Esophagus squamous epithelium (tissue), 4 donors: ENCODE measurements around the gene DCC.

Source experiments
- POLR2A ChIP-seq, 4 donors: fragments of 450-650 bp; IDR thresholded peaks; one replicate each; pipeline ENCODE4 v1.6.1; 2017; ENCODE audit warnings: antibody characterized with exemption in 4 of 4, mild to moderate bottlenecking in 4 of 4, moderate library complexity in 3 of 4
- TF ChIP-seq, protein P1 (sequence below), 6 experiments: fragments of 450-650 bp in 4 of 6; fragments of 200-600 bp in 2 of 6; sonication (generic) in 2 of 6; IDR thresholded peaks; one replicate each; pipeline ENCODE4 v1.5.1; 2016 to 2019; ENCODE audit warnings: antibody characterized with exemption in 6 of 6, mild to moderate bottlenecking in 4 of 6, moderate library complexity in 4 of 6

- TF ChIP-seq, protein P1, sequence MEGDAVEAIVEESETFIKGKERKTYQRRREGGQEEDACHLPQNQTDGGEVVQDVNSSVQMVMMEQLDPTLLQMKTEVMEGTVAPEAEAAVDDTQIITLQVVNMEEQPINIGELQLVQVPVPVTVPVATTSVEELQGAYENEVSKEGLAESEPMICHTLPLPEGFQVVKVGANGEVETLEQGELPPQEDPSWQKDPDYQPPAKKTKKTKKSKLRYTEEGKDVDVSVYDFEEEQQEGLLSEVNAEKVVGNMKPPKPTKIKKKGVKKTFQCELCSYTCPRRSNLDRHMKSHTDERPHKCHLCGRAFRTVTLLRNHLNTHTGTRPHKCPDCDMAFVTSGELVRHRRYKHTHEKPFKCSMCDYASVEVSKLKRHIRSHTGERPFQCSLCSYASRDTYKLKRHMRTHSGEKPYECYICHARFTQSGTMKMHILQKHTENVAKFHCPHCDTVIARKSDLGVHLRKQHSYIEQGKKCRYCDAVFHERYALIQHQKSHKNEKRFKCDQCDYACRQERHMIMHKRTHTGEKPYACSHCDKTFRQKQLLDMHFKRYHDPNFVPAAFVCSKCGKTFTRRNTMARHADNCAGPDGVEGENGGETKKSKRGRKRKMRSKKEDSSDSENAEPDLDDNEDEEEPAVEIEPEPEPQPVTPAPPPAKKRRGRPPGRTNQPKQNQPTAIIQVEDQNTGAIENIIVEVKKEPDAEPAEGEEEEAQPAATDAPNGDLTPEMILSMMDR (IDR thresholded peaks at IDR 0.05) = no peak
- no peak for TF ChIP-seq POLR2A (IDR thresholded peaks at IDR 0.05)
These were observed 8.2 kb downstream of the DCC start for GRCh38 chr18:52348209-52348608.
